GM23338 (cell line): Measurements from ENCODE around the gene SASH1. TPM values are rescaled to one million over a fixed set of nuclear protein-coding genes. Genes with fewer than 3 reads are reported as not detected.

Source experiments
- ATAC-seq: fragments of 200-7000 bp; cut with Tn5 transposase; 3 replicates; pipeline ENCODE4 v1.9.1; 2020
- DNase-seq: peaks from one replicate; pipeline ENCODE4 v3.0.0-alpha.2; 2015; ENCODE audit warnings: low spot score
- H2AFZ ChIP-seq: fragments of 200-600 bp; sonication (generic); 2 replicates; pipeline ENCODE4 v1.8.0; 2016; ENCODE audit warnings: antibody characterized with exemption, mild to moderate bottlenecking, moderate library complexity
- H3F3A ChIP-seq: fragments of 200-600 bp; sonication (generic); replicated peaks from 2 replicates; pipeline ENCODE4 v1.8.0; 2017; ENCODE audit warnings: antibody characterized with exemption, mixed run types, low read depth
- H3K27ac ChIP-seq: fragments of 200-600 bp; sonication (generic); 2 replicates; pipeline ENCODE4 v1.6.1; 2016; ENCODE audit warnings: low read depth
- H3K27me3 ChIP-seq: fragments of 200-600 bp; sonication (generic); 2 replicates; pipeline ENCODE4 v1.8.0; 2016; ENCODE audit warnings: mild to moderate bottlenecking, mixed run types, moderate library complexity; ENCODE audit not compliant: insufficient read depth
- H3K36me3 ChIP-seq: fragments of 200-600 bp; sonication (generic); 2 replicates; pipeline ENCODE4 v1.8.0; 2016; ENCODE audit warnings: mild to moderate bottlenecking; ENCODE audit not compliant: insufficient read depth
- H3K4me1 ChIP-seq: fragments of 200-600 bp; sonication (generic); 2 replicates; pipeline ENCODE4 v1.8.0; 2016; ENCODE audit warnings: mild to moderate bottlenecking, moderate library complexity; ENCODE audit not compliant: insufficient read depth
- H3K4me2 ChIP-seq: fragments of 200-600 bp; sonication (generic); 2 replicates; pipeline ENCODE4 v1.7.1; 2017; ENCODE audit warnings: mixed run types
- H3K4me3 ChIP-seq: fragments of 200-600 bp; sonication (generic); 2 replicates; pipeline ENCODE4 v1.6.1; 2016; ENCODE audit warnings: mixed run types
- H3K79me2 ChIP-seq: fragments of 200-600 bp; sonication (generic); replicated peaks from 2 replicates; pipeline ENCODE4 v1.8.0; 2017; ENCODE audit warnings: mild to moderate bottlenecking; ENCODE audit not compliant: insufficient read depth
- H3K9me2 ChIP-seq: fragments of 200-600 bp; sonication (generic); 2 replicates; pipeline ENCODE4 v1.8.0; 2017; ENCODE audit not compliant: insufficient read depth
- H4K20me1 ChIP-seq: fragments of 200-600 bp; sonication (generic); replicated peaks from 2 replicates; pipeline ENCODE4 v1.8.0; 2017; ENCODE audit warnings: mild to moderate bottlenecking; ENCODE audit not compliant: insufficient read depth
- H3K27ac Mint-ChIP-seq: 2 replicates; pipeline ENCODE4 v1.8.0; 2020; ENCODE audit warnings: inconsistent platforms, mild to moderate bottlenecking, moderate library complexity, mixed read lengths
- H3K27me3 Mint-ChIP-seq: 3 replicates; pipeline ENCODE4 v1.8.0; 2022; ENCODE audit warnings: low read depth, mild to moderate bottlenecking, moderate library complexity, mixed read lengths, inconsistent platforms; ENCODE audit not compliant: insufficient read depth, poor library complexity
- H3K36me3 Mint-ChIP-seq: 3 replicates; pipeline ENCODE4 v1.8.0; 2021; ENCODE audit warnings: low read depth, mild to moderate bottlenecking, inconsistent platforms, moderate library complexity, mixed read lengths
- H3K4me1 Mint-ChIP-seq: 3 replicates; pipeline ENCODE4 v1.8.0; 2020; ENCODE audit warnings: mild to moderate bottlenecking, inconsistent platforms, mixed read lengths
- H3K4me3 Mint-ChIP-seq: 3 replicates; pipeline ENCODE4 v1.8.0; 2021; ENCODE audit warnings: moderate library complexity, mild to moderate bottlenecking, inconsistent platforms, mixed read lengths
- H3K9me3 Mint-ChIP-seq: 3 replicates; pipeline ENCODE4 v1.8.0; 2020; ENCODE audit warnings: moderate library complexity, mild to moderate bottlenecking, inconsistent platforms, mixed read lengths
- CREB1 ChIP-seq: fragments of 250-450 bp; sonication (Bioruptor Pico); IDR thresholded peaks from 2 replicates; pipeline ENCODE4 v1.5.0; 2020; ENCODE audit warnings: low read depth, mild to moderate bottlenecking, moderate library complexity
- EZH2 ChIP-seq: fragments of 200-600 bp; sonication (generic); IDR thresholded peaks from one replicate; pipeline ENCODE4 v1.8.0; 2017; ENCODE audit warnings: antibody characterized with exemption, mild to moderate bottlenecking, low read depth; ENCODE audit not compliant: unreplicated experiment
- EZH2phosphoT487 ChIP-seq: fragments of 200-600 bp; sonication (generic); IDR thresholded peaks from one replicate; pipeline ENCODE4 v1.8.1; 2018; ENCODE audit warnings: antibody characterized with exemption; ENCODE audit not compliant: unreplicated experiment
- JUNB ChIP-seq: IDR thresholded peaks from one replicate; pipeline ENCODE4 v1.6.1; 2016; ENCODE audit warnings: antibody characterized with exemption; ENCODE audit not compliant: unreplicated experiment
- NANOG ChIP-seq: IDR thresholded peaks from 2 replicates; pipeline ENCODE4 v1.6.1; 2016; ENCODE audit warnings: antibody characterized with exemption, borderline replicate concordance
- POLR2AphosphoS5 ChIP-seq: IDR thresholded peaks from 2 replicates; pipeline ENCODE4 v1.6.1; 2016; ENCODE audit warnings: antibody characterized with exemption, low read depth
- STAT1 ChIP-seq: IDR thresholded peaks from one replicate; pipeline ENCODE4 v1.6.1; 2016; ENCODE audit warnings: antibody characterized with exemption; ENCODE audit not compliant: unreplicated experiment
- ZNF114 ChIP-seq: fragments of 250-450 bp; sonication (Bioruptor Pico); IDR thresholded peaks from 2 replicates; pipeline ENCODE4 v1.5.0; 2020; ENCODE audit warnings: mild to moderate bottlenecking, moderate library complexity
- ZNF331 ChIP-seq: fragments of 250-450 bp; sonication (Bioruptor Pico); IDR thresholded peaks from 2 replicates; pipeline ENCODE4 v1.5.0; 2020; ENCODE audit warnings: low read depth, mild to moderate bottlenecking, moderate library complexity
- polyA plus RNA-seq: library from polyadenylated mRNA; unstranded; fragments of >200 nt; fragmentation: Nextera tagmentation; extraction: Ambion mirVana; gene quantifications from 2 replicates; pipeline ENCODE4 v1.2.1, GENCODE V29; 2016
- total RNA-seq: library from RNA; depleted of rRNA; stranded (reverse); fragments of >200 nt; shearing (Covaris generic); gene quantifications from 2 replicates; pipeline ENCODE4 v1.2.3, GENCODE V29; 2014
- TF ChIP-seq, protein P1 (sequence below), 2 experiments: fragments of 200-600 bp in 1 of 2; sonication (generic) in 1 of 2; conservative IDR thresholded peaks; 2 replicates each; pipeline versions ENCODE4 v1.5.1 to v1.6.1; 2016 to 2017; ENCODE audit warnings: antibody characterized with exemption in 2 of 2, low read depth in 2 of 2, mild to moderate bottlenecking in 2 of 2, moderate library complexity in 1 of 2
- TF ChIP-seq, protein P2 (sequence below): IDR thresholded peaks from one replicate; pipeline ENCODE4 v1.6.1; 2018; ENCODE audit warnings: antibody characterized with exemption; ENCODE audit not compliant: unreplicated experiment
- TF ChIP-seq, protein P3 (sequence below): IDR thresholded peaks from 2 replicates; pipeline ENCODE4 v1.6.1; 2016; ENCODE audit warnings: antibody characterized with exemption

The SASH1 gene
- total and polyA plus RNA-seq, 2 experiments from 2014 or later, result 8.2 to 30.2 TPM

DNA sequence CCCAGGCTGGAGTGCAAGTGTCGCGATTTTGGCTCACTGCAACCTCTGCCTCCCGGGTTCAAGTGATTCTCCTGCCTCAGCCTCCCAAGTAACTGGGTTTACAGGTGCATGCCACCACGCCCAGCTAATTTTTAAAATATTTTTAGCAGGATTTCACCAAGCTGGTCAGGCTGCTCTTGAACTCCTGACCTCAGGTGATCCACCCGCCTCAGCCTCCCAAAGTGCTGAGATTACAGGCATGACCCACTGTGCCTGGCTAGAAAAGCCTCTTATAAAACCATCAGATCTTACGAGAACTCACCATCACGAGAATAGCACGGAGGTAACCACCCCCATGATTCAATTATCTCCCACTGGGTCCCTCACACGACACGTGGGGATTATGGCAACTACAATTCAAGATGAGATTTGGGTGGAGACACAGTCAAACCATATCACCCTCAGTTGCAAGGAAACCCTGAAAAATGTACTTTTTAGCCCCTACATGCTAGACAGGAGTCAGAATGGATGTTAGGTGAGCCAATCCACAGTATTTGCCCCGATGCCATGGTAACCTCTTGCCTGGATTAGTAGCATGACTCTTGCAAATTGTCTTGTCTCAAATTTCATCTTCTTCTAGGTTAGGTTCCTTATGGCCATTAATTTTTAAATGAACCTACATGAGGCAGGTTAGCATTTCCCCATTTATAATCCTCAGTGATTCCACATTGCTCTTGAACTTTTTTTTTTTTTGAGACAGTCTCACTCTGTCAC, 17.1 kb upstream of the SASH1 start (continued):
- TF ChIP-seq, protein P1, sequence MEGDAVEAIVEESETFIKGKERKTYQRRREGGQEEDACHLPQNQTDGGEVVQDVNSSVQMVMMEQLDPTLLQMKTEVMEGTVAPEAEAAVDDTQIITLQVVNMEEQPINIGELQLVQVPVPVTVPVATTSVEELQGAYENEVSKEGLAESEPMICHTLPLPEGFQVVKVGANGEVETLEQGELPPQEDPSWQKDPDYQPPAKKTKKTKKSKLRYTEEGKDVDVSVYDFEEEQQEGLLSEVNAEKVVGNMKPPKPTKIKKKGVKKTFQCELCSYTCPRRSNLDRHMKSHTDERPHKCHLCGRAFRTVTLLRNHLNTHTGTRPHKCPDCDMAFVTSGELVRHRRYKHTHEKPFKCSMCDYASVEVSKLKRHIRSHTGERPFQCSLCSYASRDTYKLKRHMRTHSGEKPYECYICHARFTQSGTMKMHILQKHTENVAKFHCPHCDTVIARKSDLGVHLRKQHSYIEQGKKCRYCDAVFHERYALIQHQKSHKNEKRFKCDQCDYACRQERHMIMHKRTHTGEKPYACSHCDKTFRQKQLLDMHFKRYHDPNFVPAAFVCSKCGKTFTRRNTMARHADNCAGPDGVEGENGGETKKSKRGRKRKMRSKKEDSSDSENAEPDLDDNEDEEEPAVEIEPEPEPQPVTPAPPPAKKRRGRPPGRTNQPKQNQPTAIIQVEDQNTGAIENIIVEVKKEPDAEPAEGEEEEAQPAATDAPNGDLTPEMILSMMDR (conservative IDR thresholded peaks at IDR 0.05; ENCODE audit: low read depth in 2 of 2), result no peak
- TF ChIP-seq EZH2, result no peak
- TF ChIP-seq EZH2phosphoT487, result no peak
- TF ChIP-seq POLR2AphosphoS5, result no peak
- no peak for TF ChIP-seq ZNF331 (CRISPR knock-in tag)
- TF ChIP-seq NANOG, result no peak

DNA sequence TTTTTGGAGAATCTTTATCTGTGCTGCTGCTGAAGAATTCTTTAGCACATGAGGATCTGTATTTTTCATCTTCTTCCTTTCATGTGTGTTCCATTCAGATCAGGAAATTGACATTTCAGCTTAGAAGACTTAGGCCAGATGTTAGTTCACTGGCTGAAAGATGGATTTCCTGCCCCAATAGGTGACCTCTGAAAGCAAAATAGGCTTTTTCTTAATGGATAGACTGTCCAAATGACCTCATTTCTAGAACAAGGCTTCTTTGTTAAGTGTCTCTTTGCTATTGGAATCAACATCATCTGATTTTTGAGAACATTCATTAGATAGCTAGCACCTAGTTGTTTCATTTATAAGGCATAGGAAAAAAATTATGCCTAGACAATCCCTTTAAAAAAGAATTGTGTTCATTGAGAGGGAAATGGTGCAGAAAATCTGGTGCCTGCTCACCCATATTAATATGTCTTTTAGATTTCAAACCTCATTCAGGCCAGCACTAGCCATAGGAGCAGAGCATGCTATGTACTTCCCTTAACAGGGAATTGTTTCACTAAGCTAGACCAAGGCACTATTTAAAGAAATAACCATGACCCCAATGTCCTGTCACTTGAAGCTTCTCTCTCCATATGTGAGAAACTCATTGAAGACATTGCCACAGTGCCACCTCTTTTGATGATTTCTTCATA, 13.6 kb upstream of the SASH1 start:
- no peaks in the 10 kb centered on the region for H3K9me3 Mint-ChIP-seq
- Histone ChIP-seq H3K27me3 (no peaks in the 10 kb centered on the region), H3K4me1 (peaks cover 13% of the 10 kb centered on the region), H3F3A (no peaks in the 10 kb centered on the region), H3K4me3 (no peak overlapping the region), H3K79me2 (no peaks in the 10 kb centered on the region), H3K36me3 (no peaks in the 10 kb centered on the region), H3K9me2 (no peaks in the 10 kb centered on the region), H2AFZ (no peak overlapping the region), H4K20me1 (no peaks in the 10 kb centered on the region), H3K27ac (no peak overlapping the region), H3K4me2 (no peak overlapping the region)
- ATAC-seq, result no peak
- no peak for DNase-seq
- H3K4me1 Mint-ChIP-seq, result no peaks in the 10 kb centered on the region; the same call in 2 of the 3 replicates
- no peaks in the 10 kb centered on the region for H3K36me3 Mint-ChIP-seq
- H3K27ac Mint-ChIP-seq, result no peak overlapping the region
- peaks cover 5% of the 10 kb centered on the region for H3K27me3 Mint-ChIP-seq
- no peak overlapping the region for H3K4me3 Mint-ChIP-seq
- no peak for TF ChIP-seq NANOG
- TF ChIP-seq ZNF114 (CRISPR knock-in tag), result no peak
- no peak for TF ChIP-seq ZNF331 (CRISPR knock-in tag)
- no peak for TF ChIP-seq STAT1
- TF ChIP-seq EZH2phosphoT487, result no peak
- no peak for TF ChIP-seq JUNB
- TF ChIP-seq, protein P2, sequence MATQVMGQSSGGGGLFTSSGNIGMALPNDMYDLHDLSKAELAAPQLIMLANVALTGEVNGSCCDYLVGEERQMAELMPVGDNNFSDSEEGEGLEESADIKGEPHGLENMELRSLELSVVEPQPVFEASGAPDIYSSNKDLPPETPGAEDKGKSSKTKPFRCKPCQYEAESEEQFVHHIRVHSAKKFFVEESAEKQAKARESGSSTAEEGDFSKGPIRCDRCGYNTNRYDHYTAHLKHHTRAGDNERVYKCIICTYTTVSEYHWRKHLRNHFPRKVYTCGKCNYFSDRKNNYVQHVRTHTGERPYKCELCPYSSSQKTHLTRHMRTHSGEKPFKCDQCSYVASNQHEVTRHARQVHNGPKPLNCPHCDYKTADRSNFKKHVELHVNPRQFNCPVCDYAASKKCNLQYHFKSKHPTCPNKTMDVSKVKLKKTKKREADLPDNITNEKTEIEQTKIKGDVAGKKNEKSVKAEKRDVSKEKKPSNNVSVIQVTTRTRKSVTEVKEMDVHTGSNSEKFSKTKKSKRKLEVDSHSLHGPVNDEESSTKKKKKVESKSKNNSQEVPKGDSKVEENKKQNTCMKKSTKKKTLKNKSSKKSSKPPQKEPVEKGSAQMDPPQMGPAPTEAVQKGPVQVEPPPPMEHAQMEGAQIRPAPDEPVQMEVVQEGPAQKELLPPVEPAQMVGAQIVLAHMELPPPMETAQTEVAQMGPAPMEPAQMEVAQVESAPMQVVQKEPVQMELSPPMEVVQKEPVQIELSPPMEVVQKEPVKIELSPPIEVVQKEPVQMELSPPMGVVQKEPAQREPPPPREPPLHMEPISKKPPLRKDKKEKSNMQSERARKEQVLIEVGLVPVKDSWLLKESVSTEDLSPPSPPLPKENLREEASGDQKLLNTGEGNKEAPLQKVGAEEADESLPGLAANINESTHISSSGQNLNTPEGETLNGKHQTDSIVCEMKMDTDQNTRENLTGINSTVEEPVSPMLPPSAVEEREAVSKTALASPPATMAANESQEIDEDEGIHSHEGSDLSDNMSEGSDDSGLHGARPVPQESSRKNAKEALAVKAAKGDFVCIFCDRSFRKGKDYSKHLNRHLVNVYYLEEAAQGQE, result no peak
- TF ChIP-seq, protein P3, sequence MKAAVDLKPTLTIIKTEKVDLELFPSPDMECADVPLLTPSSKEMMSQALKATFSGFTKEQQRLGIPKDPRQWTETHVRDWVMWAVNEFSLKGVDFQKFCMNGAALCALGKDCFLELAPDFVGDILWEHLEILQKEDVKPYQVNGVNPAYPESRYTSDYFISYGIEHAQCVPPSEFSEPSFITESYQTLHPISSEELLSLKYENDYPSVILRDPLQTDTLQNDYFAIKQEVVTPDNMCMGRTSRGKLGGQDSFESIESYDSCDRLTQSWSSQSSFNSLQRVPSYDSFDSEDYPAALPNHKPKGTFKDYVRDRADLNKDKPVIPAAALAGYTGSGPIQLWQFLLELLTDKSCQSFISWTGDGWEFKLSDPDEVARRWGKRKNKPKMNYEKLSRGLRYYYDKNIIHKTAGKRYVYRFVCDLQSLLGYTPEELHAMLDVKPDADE, result no peak
- TF ChIP-seq CREB1 (CRISPR knock-in tag), result no peak
- TF ChIP-seq, protein P1 (conservative IDR thresholded peaks at IDR 0.05; ENCODE audit: low read depth in 2 of 2), result no peak
- no peak for TF ChIP-seq EZH2
